Naive thymus-derived CD8-positive, alpha-beta T cell (primary cell): ENCODE measurements around the gene REPS2. TPM values are rescaled to one million over a fixed set of nuclear protein-coding genes. Genes with fewer than 3 reads are reported as not detected.

Experiments
- ATAC-seq, 2 donors: fragments of 150-1000 bp; cut with Tn5 transposase in 1 of 2; sonication (Bioruptor Pico), chemical (Tn5 transposase) in 1 of 2; 1 replicate in 1 of 2; 2 replicates in 1 of 2; pipeline ENCODE4 v1.10.0; 2021; ENCODE audit warnings: mild to moderate bottlenecking in 2 of 2, moderate library complexity in 2 of 2
- POLR2A ChIA-PET: fragments of 350-600 bp; sonication (Branson Sonifier 250); formaldehyde crosslinking; loops from one replicate; lab custom pipeline; 2021; ENCODE audit warnings: antibody characterized with exemption; lab: Charles Lee
- DNase-seq, 10 donors: peaks; one replicate each; pipeline versions ENCODE4 v3.0.0 to v3.0.0-alpha.2; 2020 to 2022
- H3K27ac Mint-ChIP-seq, 10 donors: one replicate each; pipeline ENCODE4 v1.8.0; 2020 to 2022; ENCODE audit warnings: mild to moderate bottlenecking in 10 of 10, mixed read lengths in 10 of 10, moderate library complexity in 4 of 10, inconsistent platforms in 1 of 10
- H3K27me3 Mint-ChIP-seq, 5 donors: one replicate each; pipeline ENCODE4 v1.8.0; 2021 to 2022; ENCODE audit warnings: mixed read lengths in 5 of 5
- H3K36me3 Mint-ChIP-seq, 3 donors: one replicate each; pipeline ENCODE4 v1.8.0; 2020 to 2022; ENCODE audit warnings: mixed read lengths in 3 of 3, mild to moderate bottlenecking in 2 of 3, inconsistent platforms in 1 of 3
- H3K4me1 Mint-ChIP-seq, 4 donors: one replicate each; pipeline ENCODE4 v1.8.0; 2021 to 2022; ENCODE audit warnings: mixed read lengths in 4 of 4
- H3K4me3 Mint-ChIP-seq, 10 donors: one replicate each; pipeline ENCODE4 v1.8.0; 2020 to 2022; ENCODE audit warnings: mild to moderate bottlenecking in 10 of 10, mixed read lengths in 10 of 10, moderate library complexity in 6 of 10, inconsistent platforms in 1 of 10
- H3K9me3 Mint-ChIP-seq, 9 donors: one replicate each; pipeline ENCODE4 v1.8.0; 2020 to 2022; ENCODE audit warnings: mixed read lengths in 9 of 9, mild to moderate bottlenecking in 3 of 9, inconsistent platforms in 1 of 9, moderate library complexity in 1 of 9
- polyA plus RNA-seq, 3 donors: library from polyadenylated mRNA; unstranded; fragments of 300-500 nt; fragmentation: Illumina TruSeq; gene quantifications; one replicate each; pipeline ENCODE4 v1.2.3, GENCODE V29; 2021
- total RNA-seq, 8 experiments: library from RNA in 2 of 8; stranded (reverse) in 2 of 8; gene quantifications; one replicate each; pipeline ENCODE4 v1.2.3 and lab custom pipeline; 2021 to 2026

The REPS2 gene
- total and polyA plus RNA-seq, 5 experiments from 2014 or later = 0.31 to 0.62 (median 0.41) TPM; not detected in 2

DNA sequence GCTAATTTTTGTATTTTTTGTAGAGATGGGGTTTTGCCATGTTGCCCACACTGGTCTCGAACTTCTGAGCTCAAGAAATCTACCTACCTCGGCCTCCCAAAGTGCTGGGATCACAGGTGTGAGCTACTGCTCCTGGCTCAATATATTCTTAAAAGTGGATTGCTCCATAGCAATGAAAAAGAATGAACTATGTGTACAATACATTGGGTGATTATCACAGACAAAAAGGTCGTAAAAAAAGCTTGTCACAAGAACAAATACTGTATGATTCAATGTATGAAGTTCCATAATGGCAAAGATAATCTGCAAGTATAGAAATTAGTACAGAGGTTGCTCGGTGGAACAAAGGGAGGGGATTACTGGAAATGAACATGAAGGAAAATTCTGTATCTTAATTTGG, 70.7 kb downstream of the REPS2 start:
- Mint-ChIP-seq H3K36me3 (no peaks in the 10 kb centered on the region), H3K27me3 (no peaks in the 10 kb centered on the region), H3K4me1 (no peaks in the 10 kb centered on the region), H3K9me3 (no peaks in the 10 kb centered on the region), H3K27ac (no peak overlapping the region), H3K4me3 (no peak overlapping the region)
- no peak for DNase-seq
- ATAC-seq = no peak
- POLR2A ChIA-PET = no interaction called here

DNA sequence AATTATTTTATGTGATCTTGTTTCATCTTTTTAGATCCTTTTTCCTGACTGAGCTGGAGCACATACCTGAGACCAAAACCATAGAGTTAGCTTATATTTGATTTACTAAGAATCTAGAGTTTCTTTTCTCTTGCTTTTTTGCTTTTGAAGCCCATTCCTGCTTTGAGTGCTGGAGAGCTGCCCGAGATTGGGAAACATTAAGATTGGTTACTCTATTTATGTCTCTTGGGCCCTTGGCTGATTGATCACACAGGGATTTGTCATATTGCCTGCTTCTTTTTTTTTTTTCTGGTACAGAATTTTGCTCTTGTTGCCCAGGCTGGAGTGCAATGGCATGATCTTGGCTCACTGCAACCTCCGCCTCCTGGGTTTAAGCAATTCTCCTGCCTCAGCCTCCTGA, 73.9 kb downstream of the REPS2 start:
- POLR2A ChIA-PET = no interaction called here
- Mint-ChIP-seq H3K4me3 (no peak overlapping the region), H3K27ac (no peak overlapping the region), H3K9me3 (no peaks in the 10 kb centered on the region), H3K36me3 (no peaks in the 10 kb centered on the region), H3K27me3 (no peaks in the 10 kb centered on the region), H3K4me1 (peaks cover 0 to 4% (median under 1%) of the 10 kb centered on the region in 4 donors)
- ATAC-seq (no peak), DNase-seq (no peak)

DNA sequence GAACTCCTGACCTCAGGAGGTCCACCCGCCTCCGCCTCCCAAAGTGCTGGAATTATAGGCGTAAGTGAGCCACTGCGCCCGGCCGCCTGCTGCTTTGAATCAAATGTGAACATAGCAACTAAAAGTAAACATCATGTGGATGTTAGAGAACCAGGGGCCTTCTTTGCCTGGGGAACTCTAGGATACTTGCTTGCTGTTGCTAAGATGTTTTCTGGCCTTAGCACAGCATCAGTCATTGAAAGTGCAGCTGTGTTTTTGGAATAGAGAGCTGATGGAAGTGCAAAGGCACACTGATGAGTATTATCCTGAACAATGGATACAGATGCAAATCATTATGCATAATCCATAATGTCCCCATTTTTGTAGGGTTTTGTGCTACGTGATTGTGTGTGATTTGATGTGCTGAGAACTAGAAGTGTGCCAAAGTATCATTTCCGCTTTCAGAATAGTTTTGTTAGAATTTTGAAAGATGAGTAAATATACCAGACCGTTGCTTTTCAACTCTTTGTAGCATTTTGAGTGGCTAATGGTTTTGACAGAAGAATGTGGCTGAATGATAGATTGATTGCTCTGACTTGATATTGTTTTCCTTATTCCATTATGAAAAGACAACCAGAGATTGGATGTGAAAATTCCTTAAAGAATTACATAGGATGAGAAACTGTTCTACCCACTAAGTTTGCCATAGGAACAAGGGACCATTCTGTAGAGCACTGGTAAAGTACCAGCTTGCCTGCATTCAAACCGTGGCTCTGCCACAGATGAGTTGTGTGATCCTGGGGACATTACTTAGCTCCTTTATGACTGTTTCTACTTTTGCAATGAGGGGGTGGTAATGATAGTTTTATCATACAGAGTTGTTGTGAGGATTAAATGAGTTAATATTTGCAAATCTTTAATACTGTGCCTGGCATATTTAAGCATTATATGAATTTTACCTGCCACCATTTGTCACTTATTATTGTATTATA, 74.7 kb downstream of the REPS2 start:
- H3K4me1 Mint-ChIP-seq = peaks cover 0 to 4% (median under 1%) of the 10 kb centered on the region in 4 donors
- H3K9me3 Mint-ChIP-seq = no peaks in the 10 kb centered on the region
- POLR2A ChIA-PET = no interaction called here

DNA sequence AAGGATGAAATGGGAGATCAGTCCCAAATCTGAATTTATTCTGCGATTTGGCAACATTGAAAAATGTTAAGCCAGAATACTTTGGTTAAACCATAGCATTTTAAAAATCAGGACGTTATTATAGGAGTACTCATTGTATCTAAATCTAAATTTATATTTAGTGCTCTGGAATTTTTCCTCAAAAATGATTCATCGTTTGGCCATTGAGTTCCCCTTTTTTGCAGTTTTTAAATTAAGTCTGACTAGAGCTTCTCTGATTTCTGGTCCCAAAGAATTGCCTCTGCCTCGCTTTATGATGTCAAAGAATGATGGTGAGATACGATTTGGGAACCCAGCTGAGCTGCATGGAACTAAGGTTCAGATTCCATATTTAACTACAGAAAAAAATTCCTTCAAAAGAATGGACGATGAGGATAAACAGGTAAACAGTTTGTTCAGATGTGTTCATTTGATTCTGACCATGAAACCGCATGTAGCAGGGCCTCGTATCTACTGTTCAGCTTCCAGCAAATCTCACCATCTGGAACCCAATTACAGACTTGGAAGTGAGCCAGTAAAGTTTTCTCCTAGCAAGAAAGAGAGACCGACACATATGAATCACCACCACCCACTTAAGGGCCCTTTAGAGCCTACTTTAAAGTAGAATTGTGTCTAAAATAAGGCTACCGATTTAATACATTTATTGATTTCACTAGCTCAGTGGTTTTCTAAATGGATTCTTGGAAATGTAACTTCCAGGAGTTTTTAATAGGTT, 75.6 kb downstream of the REPS2 start:
- Mint-ChIP-seq H3K27me3 (no peaks in the 10 kb centered on the region), H3K4me3 (no peak overlapping the region), H3K4me1 (peaks cover 0 to 4% (median under 1%) of the 10 kb centered on the region in 4 donors), H3K36me3 (no peaks in the 10 kb centered on the region), H3K27ac (no peak overlapping the region), H3K9me3 (no peaks in the 10 kb centered on the region)
- no peak for DNase-seq
- ATAC-seq = no peak
- POLR2A ChIA-PET = no interaction called here

More for the DNA sequence above, 74.7 kb downstream of the REPS2 start:
- Mint-ChIP-seq H3K4me3 (no peak overlapping the region), H3K27me3 (no peaks in the 10 kb centered on the region), H3K36me3 (no peaks in the 10 kb centered on the region), H3K27ac (no peak overlapping the region)
- no peak for ATAC-seq
- no peak for DNase-seq

DNA sequence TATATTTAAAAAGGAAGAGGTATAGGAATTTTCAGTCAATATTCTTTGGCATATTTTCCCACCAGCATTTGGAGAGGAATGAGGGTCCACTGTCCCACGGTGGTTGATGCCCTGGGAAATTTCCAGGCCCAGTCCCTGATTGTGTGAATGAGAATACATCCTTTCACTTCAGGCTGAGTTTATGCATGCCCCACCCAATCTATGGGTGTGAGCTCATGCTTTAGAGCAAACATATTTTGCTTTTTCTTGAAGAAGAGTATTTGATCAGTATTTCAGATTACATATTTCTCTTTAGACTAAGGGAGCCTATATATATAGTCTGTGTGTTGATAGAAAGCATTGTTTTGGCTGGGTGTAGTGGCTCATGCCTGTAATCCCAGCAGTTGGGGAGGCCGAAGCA, 77.2 kb downstream of the REPS2 start:
- DNase-seq = no peak
- Mint-ChIP-seq H3K27ac (no peak overlapping the region), H3K36me3 (no peaks in the 10 kb centered on the region), H3K4me3 (no peak overlapping the region), H3K4me1 (peaks cover 0 to 4% (median under 1%) of the 10 kb centered on the region in 4 donors), H3K27me3 (no peaks in the 10 kb centered on the region), H3K9me3 (no peaks in the 10 kb centered on the region)
- POLR2A ChIA-PET = no interaction called here
- ATAC-seq = no peak

DNA sequence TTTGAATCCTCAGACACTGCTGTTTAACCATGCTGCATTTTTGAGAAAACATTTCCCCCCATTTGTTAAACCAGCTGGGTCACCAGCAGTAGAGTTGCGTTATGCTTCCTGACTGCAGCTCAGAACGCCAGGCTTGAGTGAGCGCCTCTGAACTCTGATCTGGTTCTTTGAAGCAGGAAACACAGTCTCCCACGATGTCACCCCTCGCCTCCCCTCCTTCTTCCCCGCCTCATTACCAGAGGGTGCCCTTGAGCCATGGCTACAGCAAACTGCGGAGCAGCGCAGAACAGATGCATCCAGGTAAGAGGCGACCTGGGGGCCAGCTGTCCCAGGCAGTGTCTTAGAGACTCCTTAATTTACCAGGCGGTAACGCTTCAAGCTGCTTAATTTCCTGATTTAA, 78.4 kb downstream of the REPS2 start:
- DNase-seq (no peak), ATAC-seq (peak in 1 of 2 donors; percentile 55)
- Mint-ChIP-seq H3K9me3 (no peaks in the 10 kb centered on the region), H3K27me3 (no peaks in the 10 kb centered on the region), H3K4me1 (peaks cover 0 to 4% (median under 1%) of the 10 kb centered on the region in 4 donors), H3K4me3 (no peak overlapping the region), H3K36me3 (no peaks in the 10 kb centered on the region), H3K27ac (peak overlapping the region in 1 of 10 donors; percentile 11)
- POLR2A ChIA-PET = no interaction called here

DNA sequence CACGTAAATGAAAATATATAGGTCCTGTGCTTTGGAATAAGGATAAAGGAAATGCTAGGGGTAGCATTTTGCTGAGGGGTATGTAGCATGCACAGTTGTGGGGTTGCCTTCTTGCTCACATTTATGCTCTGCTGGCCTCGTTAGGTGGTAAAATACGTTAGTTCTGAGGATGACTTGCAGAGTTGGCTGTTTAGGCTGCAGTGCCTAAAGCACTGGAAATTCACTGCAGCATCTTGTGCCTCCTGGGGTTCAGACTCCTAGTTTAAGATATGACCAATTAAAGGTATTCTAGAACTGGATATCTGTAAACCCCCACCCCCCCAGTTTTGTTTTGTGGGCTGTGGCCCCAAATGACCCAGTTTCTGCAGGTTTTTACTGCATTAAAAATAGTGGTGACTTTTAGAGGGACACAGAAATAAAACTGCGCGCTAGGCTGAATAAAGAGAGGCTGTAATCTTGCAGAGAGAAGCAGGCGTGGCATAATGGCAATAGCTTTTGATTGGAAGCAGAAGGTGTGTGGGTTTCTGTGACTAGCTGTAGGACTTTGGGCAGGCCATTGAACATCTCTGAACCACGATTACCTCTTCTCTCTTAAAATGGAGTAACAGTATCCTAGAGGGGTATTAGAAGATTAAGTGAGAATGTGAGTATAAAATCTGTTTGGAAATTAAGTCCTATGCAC, 79.3 kb downstream of the REPS2 start:
- H3K27ac Mint-ChIP-seq = no peak overlapping the region
- peaks cover 0 to 5% (median 2%) of the 10 kb centered on the region in 4 donors for H3K4me1 Mint-ChIP-seq
- H3K9me3 Mint-ChIP-seq = no peaks in the 10 kb centered on the region
- no peaks in the 10 kb centered on the region for H3K36me3 Mint-ChIP-seq
- H3K27me3 Mint-ChIP-seq = no peaks in the 10 kb centered on the region
- POLR2A ChIA-PET = no interaction called here
- ATAC-seq (no peak), DNase-seq (no peak)
- no peak overlapping the region for H3K4me3 Mint-ChIP-seq

DNA sequence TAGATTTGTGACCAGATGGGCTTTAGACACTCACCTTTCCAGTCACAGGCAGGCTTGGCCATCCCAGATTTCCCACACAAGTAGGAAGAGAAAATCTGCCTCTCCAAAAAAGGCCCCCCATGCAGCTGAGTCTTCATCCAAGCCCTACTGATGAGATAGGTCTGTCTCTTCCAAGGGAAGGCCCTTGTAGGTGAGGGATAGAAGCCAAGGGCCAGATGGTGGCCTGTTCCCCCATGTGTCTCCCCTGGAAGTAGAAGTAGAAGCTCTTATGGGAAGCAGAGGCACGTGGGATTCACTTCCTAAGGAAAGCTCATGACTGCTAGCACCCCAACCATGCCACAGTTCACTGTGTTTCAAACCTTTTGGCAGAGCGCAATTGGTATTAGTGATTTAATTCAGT, 81.5 kb downstream of the REPS2 start:
- Mint-ChIP-seq H3K36me3 (no peaks in the 10 kb centered on the region), H3K4me1 (peaks cover 0 to 5% (median 2%) of the 10 kb centered on the region in 4 donors), H3K27me3 (no peaks in the 10 kb centered on the region), H3K27ac (no peak overlapping the region), H3K9me3 (no peaks in the 10 kb centered on the region), H3K4me3 (no peak overlapping the region)
- POLR2A ChIA-PET = no interaction called here
- ATAC-seq (no peak), DNase-seq (no peak)

DNA sequence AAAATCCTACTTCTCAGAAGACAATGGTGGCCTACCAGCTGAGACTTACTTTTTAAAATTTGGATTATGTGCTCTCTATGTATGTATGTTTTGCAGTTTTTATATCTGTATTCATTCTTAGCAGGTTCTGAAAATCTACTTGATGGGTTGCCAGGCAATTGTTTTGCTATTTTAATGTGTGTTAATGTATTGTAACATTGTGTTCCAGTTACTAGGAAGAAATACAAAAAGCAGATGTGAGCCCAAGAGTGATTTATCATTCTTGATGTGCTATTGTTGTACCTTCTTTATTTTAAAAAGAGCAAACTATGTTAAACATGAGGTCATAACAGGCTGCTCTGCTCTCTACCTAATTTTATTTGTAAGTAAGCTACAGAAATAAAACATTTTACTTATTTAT, 81.9 kb downstream of the REPS2 start:
- Mint-ChIP-seq H3K9me3 (peaks cover 0 to 3% (median 0%) of the 10 kb centered on the region in 9 donors), H3K4me1 (peaks cover 0 to 5% (median 2%) of the 10 kb centered on the region in 4 donors), H3K36me3 (no peaks in the 10 kb centered on the region), H3K4me3 (no peak overlapping the region), H3K27ac (no peak overlapping the region), H3K27me3 (peaks cover 0 to 3% (median 0%) of the 10 kb centered on the region in 5 donors)
- DNase-seq = no peak
- POLR2A ChIA-PET = no interaction called here
- no peak for ATAC-seq

DNA sequence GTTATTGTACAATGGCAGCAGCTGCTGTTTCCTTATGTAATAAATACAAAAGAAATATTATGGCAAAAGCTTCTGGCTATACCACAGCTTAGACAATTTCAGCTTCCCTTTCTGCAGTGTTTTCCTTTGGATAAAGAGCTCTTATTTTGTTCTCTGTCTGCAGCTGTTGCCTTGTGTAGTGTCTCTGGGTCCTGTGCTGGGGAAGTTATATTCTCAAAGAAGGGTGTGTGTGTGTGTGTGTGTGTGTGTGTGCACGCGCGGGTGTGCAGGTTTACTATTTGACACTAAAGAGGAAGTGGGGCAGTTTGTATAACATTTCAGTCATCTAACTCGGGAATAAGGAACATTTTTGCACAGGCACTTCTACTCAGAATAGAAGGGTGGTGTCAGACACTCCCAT, 83.6 kb downstream of the REPS2 start:
- Mint-ChIP-seq H3K4me3 (no peak overlapping the region), H3K4me1 (peaks cover 0 to 4% (median 0%) of the 10 kb centered on the region in 4 donors), H3K27me3 (peaks cover 0 to 3% (median 0%) of the 10 kb centered on the region in 5 donors), H3K9me3 (peaks cover 0 to 8% (median 0%) of the 10 kb centered on the region in 9 donors), H3K27ac (no peak overlapping the region), H3K36me3 (no peaks in the 10 kb centered on the region)
- ATAC-seq (no peak), DNase-seq (no peak)
- POLR2A ChIA-PET = no interaction called here

DNA sequence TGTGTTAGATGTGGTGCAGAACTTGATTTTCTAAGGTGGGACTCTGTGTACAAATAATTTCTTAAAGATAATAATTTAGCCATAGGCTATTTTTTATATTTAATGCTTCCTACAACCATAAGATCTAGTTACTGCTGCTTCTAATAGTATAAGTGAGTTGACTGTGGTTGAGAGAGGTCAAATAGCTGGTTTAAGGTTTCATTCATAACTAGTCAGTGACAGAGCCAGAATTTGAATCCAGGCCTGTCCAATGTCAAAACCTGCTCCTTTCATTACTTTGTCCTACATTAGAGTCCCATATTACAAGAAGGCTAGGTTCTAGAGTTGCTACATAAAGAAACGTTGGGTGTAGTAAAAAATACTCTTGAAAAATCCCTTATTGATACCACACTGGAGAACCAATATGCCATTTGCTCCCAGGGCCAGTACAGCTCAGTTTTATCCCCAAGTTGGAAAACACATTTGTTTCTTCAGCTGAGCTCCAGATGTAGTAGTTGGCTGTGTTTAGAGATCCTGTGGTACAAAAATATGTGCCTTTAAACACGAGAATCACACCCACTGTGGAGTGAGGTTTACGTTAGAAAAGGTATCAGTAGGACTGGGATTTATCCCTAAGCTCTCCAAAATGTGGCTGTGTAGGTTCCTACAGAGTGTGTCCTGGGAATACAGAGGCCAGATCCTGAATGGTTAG, 84.3 kb downstream of the REPS2 start:
- no peak overlapping the region for H3K4me3 Mint-ChIP-seq
- no peak for DNase-seq
- H3K9me3 Mint-ChIP-seq = peaks cover 0 to 8% (median 0%) of the 10 kb centered on the region in 9 donors
- H3K4me1 Mint-ChIP-seq = peaks cover 0 to 4% (median 0%) of the 10 kb centered on the region in 4 donors
- H3K27ac Mint-ChIP-seq = no peak overlapping the region
- no peak for ATAC-seq
- H3K36me3 Mint-ChIP-seq = no peaks in the 10 kb centered on the region
- peaks cover 0 to 5% (median 0%) of the 10 kb centered on the region in 5 donors for H3K27me3 Mint-ChIP-seq
- POLR2A ChIA-PET = no interaction called here

DNA sequence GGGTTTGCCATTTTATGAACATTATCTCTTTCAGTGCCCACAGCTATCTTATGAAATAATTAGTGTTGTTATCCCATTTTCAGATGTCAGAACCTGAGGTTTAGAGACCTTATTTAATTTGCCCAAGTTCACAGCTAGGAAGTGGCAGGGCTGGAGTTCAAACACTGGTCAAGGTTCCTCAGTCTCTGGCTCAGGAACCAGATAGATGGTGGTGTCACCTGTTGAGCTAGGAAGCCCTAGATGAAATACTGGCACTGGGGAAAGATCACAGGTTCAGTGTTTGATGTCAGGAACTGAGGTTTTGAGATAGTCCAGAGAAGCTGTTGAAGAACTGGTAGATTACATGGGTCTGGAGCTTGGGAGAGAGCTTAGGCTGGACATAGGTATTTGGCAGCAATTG, 85.4 kb downstream of the REPS2 start:
- H3K4me3 Mint-ChIP-seq = no peak overlapping the region
- POLR2A ChIA-PET = no interaction called here
- peaks cover 0 to 5% (median 0%) of the 10 kb centered on the region in 5 donors for H3K27me3 Mint-ChIP-seq
- no peaks in the 10 kb centered on the region for H3K36me3 Mint-ChIP-seq
- peaks cover 0 to 4% (median 0%) of the 10 kb centered on the region in 4 donors for H3K4me1 Mint-ChIP-seq
- no peak for ATAC-seq
- H3K27ac Mint-ChIP-seq = no peak overlapping the region
- DNase-seq = no peak
- H3K9me3 Mint-ChIP-seq = peaks cover 0 to 12% (median 0%) of the 10 kb centered on the region in 9 donors
